Keratinocyte (primary cell): ENCODE data around the gene CD180. TPM values are rescaled to one million over a fixed set of nuclear protein-coding genes. Genes with fewer than 3 reads are reported as not detected.

Source experiments
- DNase-seq: peaks from one replicate; pipeline ENCODE4 v3.0.0-alpha.2; 2011; ENCODE audit warnings: low read depth, missing footprints, low spot score
- FAIRE-seq: peaks from 2 replicates; lab custom pipeline; 2011; peaks lifted over from hg19 to GRCh38; lab: Jason Lieb, UNC
- H2AFZ ChIP-seq: 2 replicates; pipeline ENCODE4 v1.6.0; 2012; ENCODE audit warnings: low read length, control low read depth, inconsistent platforms; ENCODE audit not compliant: control insufficient read depth
- H3K27ac ChIP-seq: 2 replicates; pipeline ENCODE4 v1.5.1; 2011; ENCODE audit warnings: low read length; ENCODE audit not compliant: control insufficient read depth, insufficient read depth
- H3K27me3 ChIP-seq: 3 replicates; pipeline ENCODE4 v1.6.0; 2011; ENCODE audit warnings: low read length; ENCODE audit not compliant: control insufficient read depth, insufficient read depth; ENCODE audit errors: extremely low read depth
- H3K36me3 ChIP-seq, 2 experiments: 2 replicates in 1 of 2; 3 replicates in 1 of 2; pipeline ENCODE4 v1.5.1; 2011; ENCODE audit warnings: low read length in 2 of 2, mild to moderate bottlenecking in 1 of 2; ENCODE audit not compliant: control insufficient read depth in 2 of 2, insufficient read depth in 2 of 2; ENCODE audit errors: extremely low read depth in 1 of 2
- H3K4me1 ChIP-seq: 3 replicates; pipeline ENCODE4 v1.5.1; 2011; ENCODE audit warnings: low read length; ENCODE audit not compliant: control insufficient read depth, insufficient read depth; ENCODE audit errors: extremely low read depth
- H3K4me2 ChIP-seq: 3 replicates; pipeline ENCODE4 v1.6.0; 2011; ENCODE audit warnings: low read depth, low read length; ENCODE audit not compliant: control insufficient read depth, insufficient read depth; ENCODE audit errors: extremely low read depth
- H3K4me3 ChIP-seq, 3 experiments: fragments of 200-600 bp in 1 of 3; sonication (generic) in 1 of 3; 2 replicates in 2 of 3; 3 replicates in 1 of 3; pipeline ENCODE4 v1.5.1; 2011 to 2016; ENCODE audit warnings: low read length in 3 of 3, mild to moderate bottlenecking in 3 of 3, control low read depth in 2 of 3, inconsistent platforms in 1 of 3, low read depth in 1 of 3, mixed read lengths in 1 of 3, mixed run types in 1 of 3, moderate library complexity in 1 of 3; ENCODE audit not compliant: control insufficient read depth in 2 of 3, insufficient read depth in 2 of 3; ENCODE audit errors: extremely low read depth in 1 of 3
- H3K79me2 ChIP-seq: 2 replicates; pipeline ENCODE4 v1.6.0; 2012; ENCODE audit warnings: low read length; ENCODE audit not compliant: control insufficient read depth, insufficient read depth
- H3K9ac ChIP-seq: 3 replicates; pipeline ENCODE4 v1.6.0; 2011; ENCODE audit warnings: low read length; ENCODE audit not compliant: control insufficient read depth, insufficient read depth; ENCODE audit errors: extremely low read depth
- H3K9me1 ChIP-seq: 3 replicates; pipeline ENCODE4 v1.6.0; 2011; ENCODE audit warnings: low read length; ENCODE audit not compliant: control insufficient read depth, insufficient read depth; ENCODE audit errors: extremely low read depth
- H3K9me3 ChIP-seq: 2 replicates; pipeline ENCODE4 v1.5.1; 2012; ENCODE audit warnings: low read depth, low read length; ENCODE audit not compliant: control insufficient read depth
- H4K20me1 ChIP-seq: 3 replicates; pipeline ENCODE4 v1.6.0; 2011; ENCODE audit warnings: low read length; ENCODE audit not compliant: control insufficient read depth, insufficient read depth; ENCODE audit errors: extremely low read depth
- EZH2 ChIP-seq: IDR thresholded peaks from one replicate; pipeline ENCODE4 v1.6.1; 2012; ENCODE audit warnings: inconsistent platforms, mild to moderate bottlenecking, low read length, moderate library complexity
- dilution Hi-C: fragments of 300-500 bp; cut with MboI; formaldehyde crosslinking; loops from one replicate; pipeline ENCODE4 v1.7.0; 2020; ENCODE audit warnings: low sequenced_read_pairs; ENCODE audit not compliant: extremely low pct_ligation_motif_present
- polyA plus RNA-seq, 5 experiments: library from polyadenylated mRNA; depleted of rRNA in 3 of 5; stranded (reverse) in 3 of 5; stranded (forward) in 1 of 5; unstranded in 1 of 5; fragments of >200 nt; gene quantifications; 1 replicate in 1 of 5; 2 replicates in 3 of 5; 3 replicates in 1 of 5; pipeline versions ENCODE4 v1.2.1 to v1.2.3, GENCODE V29; 2011 to 2012; ENCODE audit warnings: missing spikeins in 2 of 5, low read depth in 1 of 5, low replicate concordance in 1 of 5
- TF ChIP-seq, protein P1 (sequence below), 3 experiments: IDR thresholded peaks in 1 of 3; conservative IDR thresholded peaks in 1 of 3; optimal IDR thresholded peaks in 1 of 3; 2 replicates in 2 of 3; 3 replicates in 1 of 3; pipeline versions ENCODE3 to v1.5.1; 2011; ENCODE audit warnings: low read length in 3 of 3, mild to moderate bottlenecking in 3 of 3, moderate library complexity in 2 of 3, control low read depth in 1 of 3, inconsistent platforms in 1 of 3; ENCODE audit not compliant: insufficient read depth in 2 of 3; ENCODE audit errors: extremely low read depth in 1 of 3

CD180 gene
- polyA plus RNA-seq, 1 donor (not counting 4 experiments of a cell fraction or from before 2014, with no cell fraction given) = not detected

DNA sequence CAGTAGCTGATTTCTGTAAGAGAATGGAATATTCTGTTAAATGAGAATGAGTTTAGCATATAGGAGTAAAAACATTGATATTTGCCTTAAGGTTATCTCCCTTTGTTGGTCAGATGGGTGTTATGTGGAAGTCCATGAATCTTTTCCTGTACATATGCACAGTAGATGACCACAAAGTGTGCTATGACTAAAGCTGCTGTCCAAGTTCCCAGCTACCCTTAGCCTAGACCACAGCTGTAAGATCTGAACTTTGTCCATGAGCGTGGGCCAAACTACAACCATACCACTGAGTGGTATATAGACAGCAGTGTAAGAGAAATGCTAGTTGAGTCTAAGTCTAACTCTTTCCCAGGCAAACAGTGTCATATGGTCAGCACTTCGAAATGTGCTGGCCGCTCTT, 48.8 kb downstream of the CD180 start:
- H3K4me3 ChIP-seq = no peak overlapping the region
- H3K4me2 ChIP-seq = no peak overlapping the region
- no peaks in the 10 kb centered on the region for H3K9me3 ChIP-seq
- H3K36me3 ChIP-seq = peaks cover 27 to 52% of the 10 kb centered on the region in 2 experiments
- no peak for TF ChIP-seq EZH2
- TF ChIP-seq, protein P1, sequence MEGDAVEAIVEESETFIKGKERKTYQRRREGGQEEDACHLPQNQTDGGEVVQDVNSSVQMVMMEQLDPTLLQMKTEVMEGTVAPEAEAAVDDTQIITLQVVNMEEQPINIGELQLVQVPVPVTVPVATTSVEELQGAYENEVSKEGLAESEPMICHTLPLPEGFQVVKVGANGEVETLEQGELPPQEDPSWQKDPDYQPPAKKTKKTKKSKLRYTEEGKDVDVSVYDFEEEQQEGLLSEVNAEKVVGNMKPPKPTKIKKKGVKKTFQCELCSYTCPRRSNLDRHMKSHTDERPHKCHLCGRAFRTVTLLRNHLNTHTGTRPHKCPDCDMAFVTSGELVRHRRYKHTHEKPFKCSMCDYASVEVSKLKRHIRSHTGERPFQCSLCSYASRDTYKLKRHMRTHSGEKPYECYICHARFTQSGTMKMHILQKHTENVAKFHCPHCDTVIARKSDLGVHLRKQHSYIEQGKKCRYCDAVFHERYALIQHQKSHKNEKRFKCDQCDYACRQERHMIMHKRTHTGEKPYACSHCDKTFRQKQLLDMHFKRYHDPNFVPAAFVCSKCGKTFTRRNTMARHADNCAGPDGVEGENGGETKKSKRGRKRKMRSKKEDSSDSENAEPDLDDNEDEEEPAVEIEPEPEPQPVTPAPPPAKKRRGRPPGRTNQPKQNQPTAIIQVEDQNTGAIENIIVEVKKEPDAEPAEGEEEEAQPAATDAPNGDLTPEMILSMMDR (optimal IDR thresholded peaks at IDR 0.05 in 1 of 3, IDR thresholded peaks at IDR 0.05 in 1 of 3, conservative IDR thresholded peaks at IDR 0.05 in 1 of 3; ENCODE audit: extremely low read depth in 1 of 3, insufficient read depth in 2 of 3, low read length in 3 of 3) = no peak
- H2AFZ ChIP-seq = no peak overlapping the region
- dilution Hi-C loops = no loop called here
- H3K9ac ChIP-seq = no peak overlapping the region
- FAIRE-seq = no peak
- no peak overlapping the region for H3K27ac ChIP-seq
- H3K4me1 ChIP-seq = no peaks in the 10 kb centered on the region
- no peaks in the 10 kb centered on the region for H3K27me3 ChIP-seq
- H3K79me2 ChIP-seq = no peaks in the 10 kb centered on the region
- no peaks in the 10 kb centered on the region for H3K9me1 ChIP-seq
- H4K20me1 ChIP-seq = no peaks in the 10 kb centered on the region
- DNase-seq = no peak

DNA sequence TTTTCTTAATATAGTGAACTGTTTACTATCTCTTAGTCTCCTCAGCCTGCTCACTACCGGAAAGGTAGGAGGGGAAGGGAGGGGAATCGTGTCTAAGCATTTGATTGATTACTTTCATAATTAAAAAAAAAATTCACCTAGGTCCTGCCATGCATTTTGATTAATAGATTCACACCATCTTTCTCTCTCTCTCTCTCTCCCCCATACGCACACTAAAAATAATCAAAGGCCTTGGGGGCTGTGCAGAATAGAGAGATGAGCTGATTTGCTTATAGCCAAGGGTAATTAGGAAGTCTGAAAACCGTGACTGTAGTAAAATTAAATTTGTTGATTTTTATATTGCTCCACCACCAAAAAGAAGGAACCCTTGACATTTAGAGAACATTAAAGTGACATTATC, 49.6 kb downstream of the CD180 start:
- FAIRE-seq = no peak
- dilution Hi-C loops = no loop called here
- no peaks in the 10 kb centered on the region for H3K9me1 ChIP-seq

More for the DNA sequence above, 49.6 kb downstream of the CD180 start:
- H4K20me1 ChIP-seq = no peaks in the 10 kb centered on the region
- no peak overlapping the region for H3K9ac ChIP-seq
- no peak overlapping the region for H2AFZ ChIP-seq
- H3K9me3 ChIP-seq = no peaks in the 10 kb centered on the region
- no peak overlapping the region for H3K4me3 ChIP-seq
- no peaks in the 10 kb centered on the region for H3K79me2 ChIP-seq
- no peak overlapping the region for H3K4me2 ChIP-seq
- H3K27me3 ChIP-seq = no peaks in the 10 kb centered on the region
- DNase-seq = no peak
- no peak for TF ChIP-seq EZH2
- TF ChIP-seq, protein P1 (optimal IDR thresholded peaks at IDR 0.05 in 1 of 3, IDR thresholded peaks at IDR 0.05 in 1 of 3, conservative IDR thresholded peaks at IDR 0.05 in 1 of 3; ENCODE audit: extremely low read depth in 1 of 3, insufficient read depth in 2 of 3, low read length in 3 of 3) = no peak
- no peak overlapping the region for H3K27ac ChIP-seq
- H3K36me3 ChIP-seq = peaks cover 30 to 55% of the 10 kb centered on the region in 2 experiments
- H3K4me1 ChIP-seq = no peaks in the 10 kb centered on the region
